A673 (cell line): ENCODE results near the gene CLN5. TPM values are rescaled to one million over a fixed set of nuclear protein-coding genes. Genes with fewer than 3 reads are reported as not detected.

Experiments
- BruUV-seq: library from RNA; stranded (reverse); fragments of 400-500 nt; replicated peaks from 2 replicates; lab custom pipeline; 2021; lab: Mats Ljungman, UMichigan
- CTCF ChIA-PET: fragments of 300-600 bp; sonication (Branson Sonifier 250); formaldehyde crosslinking; loops from one replicate; lab custom pipeline; 2022; ENCODE audit warnings: antibody characterized with exemption; lab: Charles Lee
- POLR2A ChIA-PET: fragments of 300-600 bp; sonication (Branson Sonifier 250); formaldehyde crosslinking; loops from one replicate; lab custom pipeline; 2022; ENCODE audit warnings: antibody characterized with exemption; ENCODE audit not compliant: low non-redundant PET; lab: Charles Lee
- DNase-seq: peaks from one replicate; pipeline ENCODE4 v3.0.0-alpha.2; 2015; ENCODE audit warnings: low spot score
- H3K27ac ChIP-seq: fragments of 200-600 bp; sonication (generic); 2 replicates; pipeline ENCODE4 v1.5.1; 2016; ENCODE audit warnings: mixed run types, low read depth, mild to moderate bottlenecking, mixed read lengths, antibody characterized with exemption, low read length; ENCODE audit not compliant: poor library complexity, severe bottlenecking
- H3K27me3 ChIP-seq: fragments of 200-600 bp; sonication (generic); replicated peaks from 2 replicates; pipeline ENCODE4 v1.6.1; 2017; ENCODE audit warnings: mixed run types, low read depth, mild to moderate bottlenecking, mixed read lengths, antibody characterized with exemption, low read length; ENCODE audit not compliant: insufficient read depth, poor library complexity
- H3K36me3 ChIP-seq: fragments of 200-600 bp; sonication (generic); 2 replicates; pipeline ENCODE4 v1.6.1; 2016; ENCODE audit warnings: mixed run types, mild to moderate bottlenecking, mixed read lengths, antibody characterized with exemption, low read length; ENCODE audit not compliant: insufficient read depth, poor library complexity, severe bottlenecking
- H3K4me1 ChIP-seq: fragments of 200-600 bp; sonication (generic); 2 replicates; pipeline ENCODE4 v1.6.1; 2017; ENCODE audit warnings: mixed run types, mild to moderate bottlenecking, mixed read lengths, antibody characterized with exemption, low read length; ENCODE audit not compliant: insufficient read depth, poor library complexity, severe bottlenecking
- H3K4me3 ChIP-seq: fragments of 200-600 bp; sonication (generic); 2 replicates; pipeline ENCODE4 v1.5.1; 2016; ENCODE audit warnings: low read depth, mixed run types, mild to moderate bottlenecking, mixed read lengths, low read length; ENCODE audit not compliant: poor library complexity, severe bottlenecking
- H3K9me3 ChIP-seq: fragments of 200-600 bp; sonication (generic); 2 replicates; pipeline ENCODE4 v1.6.1; 2016; ENCODE audit warnings: mixed run types, low read depth, mild to moderate bottlenecking, mixed read lengths, antibody characterized with exemption, low read length; ENCODE audit not compliant: poor library complexity, severe bottlenecking
- EZH2 ChIP-seq: fragments of 200-600 bp; sonication (generic); IDR thresholded peaks from 2 replicates; pipeline ENCODE4 v1.6.1; 2017; ENCODE audit warnings: borderline replicate concordance, low read depth, mild to moderate bottlenecking, mixed read lengths, antibody characterized with exemption, low read length; ENCODE audit not compliant: poor library complexity, severe bottlenecking
- intact Hi-C: fragments of 100-400 bp; cut with micrococcal nuclease; formaldehyde crosslinking; loops from one replicate; pipeline ENCODE4 v1.10.0; 2022; ENCODE audit not compliant: unreplicated experiment
- total RNA-seq: library from RNA; stranded (reverse); gene quantifications from 2 replicates; pipeline ENCODE4 v1.2.3, GENCODE V29; 2021
- TF ChIP-seq, protein P1 (sequence below): fragments of 300-800, 200-600 bp; sonication (generic); conservative IDR thresholded peaks from 2 replicates; pipeline ENCODE4 v1.5.1; 2017; ENCODE audit warnings: low read depth, mild to moderate bottlenecking, antibody characterized with exemption, low read length, moderate library complexity, mixed read lengths

The CLN5 gene
- total RNA-seq, 1 experiment from 2014 or later = 13.7 TPM

DNA sequence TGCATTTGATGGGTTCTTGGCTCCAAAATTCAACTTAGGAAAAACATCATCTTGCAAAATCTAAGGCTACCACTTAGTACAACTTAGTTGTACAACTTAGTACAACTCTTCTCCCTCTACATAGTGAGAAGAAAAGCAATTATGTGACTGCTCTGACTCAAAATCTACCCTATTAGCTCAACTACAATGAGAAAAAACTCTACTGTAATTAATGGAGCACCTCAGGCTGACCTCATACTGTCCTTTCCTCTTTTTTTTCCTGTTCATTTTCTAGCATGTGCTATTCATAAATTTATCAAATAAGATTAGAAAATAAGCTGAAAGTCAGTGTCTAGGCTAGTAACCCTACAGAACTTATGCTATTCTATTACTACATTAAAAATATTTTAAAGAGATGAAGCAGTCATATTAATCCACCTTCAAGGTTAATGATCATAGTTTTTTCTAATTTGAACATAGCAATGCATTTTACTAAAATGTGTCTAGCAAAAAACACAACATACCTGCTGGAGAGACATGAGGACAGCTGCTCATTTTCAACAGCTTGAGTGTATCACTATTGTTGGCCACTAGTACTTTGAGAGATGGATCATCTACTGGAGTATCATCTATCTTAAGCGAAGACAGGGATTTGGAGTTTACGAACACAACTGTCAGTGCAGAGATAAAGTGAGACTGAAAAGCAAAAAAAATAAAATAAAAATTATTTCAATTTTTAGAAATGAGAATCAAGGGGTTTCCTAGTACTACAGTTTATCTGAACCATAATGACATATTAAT, 23.2 kb downstream of the CLN5 start:
- H3K4me1 ChIP-seq = no peaks in the 10 kb centered on the region
- no peak for DNase-seq
- ChIA-PET CTCF (no interaction called here), POLR2A (no interaction called here)
- peaks cover 67% of the 10 kb centered on the region for H3K36me3 ChIP-seq
- no peaks in the 10 kb centered on the region for H3K9me3 ChIP-seq
- TF ChIP-seq, protein P1, sequence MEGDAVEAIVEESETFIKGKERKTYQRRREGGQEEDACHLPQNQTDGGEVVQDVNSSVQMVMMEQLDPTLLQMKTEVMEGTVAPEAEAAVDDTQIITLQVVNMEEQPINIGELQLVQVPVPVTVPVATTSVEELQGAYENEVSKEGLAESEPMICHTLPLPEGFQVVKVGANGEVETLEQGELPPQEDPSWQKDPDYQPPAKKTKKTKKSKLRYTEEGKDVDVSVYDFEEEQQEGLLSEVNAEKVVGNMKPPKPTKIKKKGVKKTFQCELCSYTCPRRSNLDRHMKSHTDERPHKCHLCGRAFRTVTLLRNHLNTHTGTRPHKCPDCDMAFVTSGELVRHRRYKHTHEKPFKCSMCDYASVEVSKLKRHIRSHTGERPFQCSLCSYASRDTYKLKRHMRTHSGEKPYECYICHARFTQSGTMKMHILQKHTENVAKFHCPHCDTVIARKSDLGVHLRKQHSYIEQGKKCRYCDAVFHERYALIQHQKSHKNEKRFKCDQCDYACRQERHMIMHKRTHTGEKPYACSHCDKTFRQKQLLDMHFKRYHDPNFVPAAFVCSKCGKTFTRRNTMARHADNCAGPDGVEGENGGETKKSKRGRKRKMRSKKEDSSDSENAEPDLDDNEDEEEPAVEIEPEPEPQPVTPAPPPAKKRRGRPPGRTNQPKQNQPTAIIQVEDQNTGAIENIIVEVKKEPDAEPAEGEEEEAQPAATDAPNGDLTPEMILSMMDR = no peak
- no peak for TF ChIP-seq EZH2
- no peak overlapping the region for H3K27ac ChIP-seq
- H3K4me3 ChIP-seq = no peak overlapping the region
- H3K27me3 ChIP-seq = no peaks in the 10 kb centered on the region
- intact Hi-C loops = no loop called here
- BruUV-seq = no TSS peak

GRCh38 chr13:77016251-77016812, 24.5 kb downstream of the CLN5 start:
- ChIA-PET CTCF (no interaction called here), POLR2A (interaction anchor here (0.6 to 0.7 kb wide), 2 partner anchors 148 to 387 kb away, joined by 5 to 8 read pairs; no protein-coding TSS in a partner anchor)
- TF ChIP-seq, protein P1 = no peak
- no peak for TF ChIP-seq EZH2
- H3K27me3 ChIP-seq = no peaks in the 10 kb centered on the region
- no TSS peak for BruUV-seq
- no peaks in the 10 kb centered on the region for H3K4me1 ChIP-seq
- H3K27ac ChIP-seq = no peak overlapping the region
- no peak for DNase-seq
- peaks cover 61% of the 10 kb centered on the region for H3K36me3 ChIP-seq
- no peaks in the 10 kb centered on the region for H3K9me3 ChIP-seq
- no peak overlapping the region for H3K4me3 ChIP-seq
- intact Hi-C loops = no loop called here

GRCh38 chr13:77016888-77017623, 25.2 kb downstream of the CLN5 start:
- no TSS peak for BruUV-seq
- no peak for DNase-seq
- no peak overlapping the region for H3K27ac ChIP-seq
- peaks cover 59% of the 10 kb centered on the region for H3K36me3 ChIP-seq
- POLR2A ChIA-PET = interaction anchor here (0.6 to 0.7 kb wide), 2 partner anchors 148 to 388 kb away, joined by 5 to 8 read pairs; no protein-coding TSS in a partner anchor
- no peaks in the 10 kb centered on the region for H3K27me3 ChIP-seq
- CTCF ChIA-PET = no interaction called here
- no peaks in the 10 kb centered on the region for H3K4me1 ChIP-seq
- TF ChIP-seq, protein P1 = peak; percentile 34; the same call in 1 of the 2 replicates
- no peak for TF ChIP-seq EZH2
- H3K9me3 ChIP-seq = no peaks in the 10 kb centered on the region
- intact Hi-C loops = no loop called here
- H3K4me3 ChIP-seq = no peak overlapping the region
